Trophoblast cell (in vitro differentiated cells and primary cell): ENCODE results near the gene CDKL2.

ENCODE experiments used
- DNase-seq, 2 donors: peaks; one replicate each; pipeline ENCODE4 v3.0.0-alpha.2; 2016
- H2AFZ ChIP-seq: 2 replicates; pipeline ENCODE4 v1.6.1; 2013; ENCODE audit warnings: low read length, moderate library complexity, mild to moderate bottlenecking; ENCODE audit not compliant: insufficient read depth, poor library complexity
- H2AK5ac ChIP-seq: 2 replicates; pipeline ENCODE4 v1.6.1; 2013; ENCODE audit warnings: mild to moderate bottlenecking, low read length
- H2BK120ac ChIP-seq: 2 replicates; pipeline ENCODE4 v1.6.1; 2013; ENCODE audit warnings: low read length, mild to moderate bottlenecking, moderate library complexity; ENCODE audit not compliant: insufficient read depth, poor library complexity
- H2BK12ac ChIP-seq: 2 replicates; pipeline ENCODE4 v1.6.1; 2013; ENCODE audit warnings: mild to moderate bottlenecking, low read length, moderate library complexity
- H2BK5ac ChIP-seq: 2 replicates; pipeline ENCODE4 v1.6.1; 2013; ENCODE audit warnings: low read length, low read depth, moderate library complexity, mild to moderate bottlenecking; ENCODE audit not compliant: poor library complexity
- H3K14ac ChIP-seq: 2 replicates; pipeline ENCODE4 v1.6.1; 2013; ENCODE audit warnings: mild to moderate bottlenecking, low read length
- H3K18ac ChIP-seq: 2 replicates; pipeline ENCODE4 v1.6.1; 2013; ENCODE audit warnings: mild to moderate bottlenecking, low read length
- H3K23ac ChIP-seq: 2 replicates; pipeline ENCODE4 v1.6.1; 2013; ENCODE audit warnings: low read length
- H3K27ac ChIP-seq: 2 replicates; pipeline ENCODE4 v1.5.1; 2013; ENCODE audit warnings: low read depth, mild to moderate bottlenecking, inconsistent platforms, low read length, moderate library complexity
- H3K27me3 ChIP-seq: 2 replicates; pipeline ENCODE4 v1.6.1; 2013; ENCODE audit warnings: inconsistent platforms, mild to moderate bottlenecking, low read length, moderate library complexity; ENCODE audit not compliant: insufficient read depth
- H3K36me3 ChIP-seq, 2 experiments: 1 replicate in 1 of 2; 2 replicates in 1 of 2; pipeline ENCODE4 v1.6.1; 2013; ENCODE audit warnings: low read length in 2 of 2, mild to moderate bottlenecking in 2 of 2, moderate library complexity in 1 of 2; ENCODE audit not compliant: insufficient read depth in 2 of 2, control insufficient read depth in 1 of 2
- H3K4ac ChIP-seq: 2 replicates; pipeline ENCODE4 v1.6.1; 2013; ENCODE audit warnings: low read depth, mild to moderate bottlenecking, low read length, moderate library complexity
- H3K4me1 ChIP-seq, 2 experiments: 1 replicate in 1 of 2; 2 replicates in 1 of 2; pipeline ENCODE4 v1.6.1; 2013; ENCODE audit warnings: low read length in 2 of 2, mild to moderate bottlenecking in 2 of 2, moderate library complexity in 1 of 2; ENCODE audit not compliant: insufficient read depth in 2 of 2, control insufficient read depth in 1 of 2
- H3K4me2 ChIP-seq: 2 replicates; pipeline ENCODE4 v1.6.1; 2013; ENCODE audit warnings: inconsistent platforms, mild to moderate bottlenecking, low read length, moderate library complexity
- H3K4me3 ChIP-seq: 2 replicates; pipeline ENCODE4 v1.5.1; 2013; ENCODE audit warnings: mild to moderate bottlenecking, low read depth, low read length, inconsistent platforms
- H3K79me1 ChIP-seq: one replicate; pipeline ENCODE4 v1.6.1; 2013; ENCODE audit warnings: low read length
- H3K79me2 ChIP-seq: 2 replicates; pipeline ENCODE4 v1.6.1; 2013; ENCODE audit warnings: low read length, mild to moderate bottlenecking; ENCODE audit not compliant: control insufficient read depth, insufficient read depth, poor library complexity
- H3K9ac ChIP-seq: 2 replicates; pipeline ENCODE4 v1.6.1; 2013; ENCODE audit warnings: mild to moderate bottlenecking, low read length
- H3K9me3 ChIP-seq: 2 replicates; pipeline ENCODE4 v1.6.1; 2013; ENCODE audit warnings: low read depth, mild to moderate bottlenecking, control low read depth, inconsistent platforms, low read length; ENCODE audit not compliant: insufficient read depth
- H4K12ac ChIP-seq: 2 replicates; pipeline ENCODE4 v1.6.1; 2013; ENCODE audit warnings: low read depth, mild to moderate bottlenecking, low read length, moderate library complexity
- H4K8ac ChIP-seq: 2 replicates; pipeline ENCODE4 v1.6.1; 2013; ENCODE audit warnings: low read depth, mild to moderate bottlenecking, low read length, moderate library complexity
- H4K91ac ChIP-seq: one replicate; pipeline ENCODE4 v1.6.1; 2013; ENCODE audit warnings: low read depth, mild to moderate bottlenecking, low read length, moderate library complexity
- WGBS: extraction: QIAGEN DNeasy Blood & Tissue Kit; methylation state at CpG from one replicate; pipeline ENCODE4 v1.1.7; 2013; ENCODE audit warnings: missing lambda C conversion rate; ENCODE audit not compliant: insufficient read length, insufficient coverage; ENCODE audit errors: extremely low coverage; 5-methylcytosine and 5-hydroxymethylcytosine counted together

The CDKL2 gene

GRCh38 chr4:75629239-75629638 is 1.1 kb downstream of the CDKL2 start:
- H3K79me2 ChIP-seq = no peaks in the 10 kb centered on the region
- H3K14ac ChIP-seq = no peak overlapping the region
- H2AFZ ChIP-seq = no peak overlapping the region
- no peak overlapping the region for H3K27ac ChIP-seq
- H4K91ac ChIP-seq = no peak overlapping the region
- no peak overlapping the region for H4K8ac ChIP-seq
- no peak overlapping the region for H3K4ac ChIP-seq
- H3K4me3 ChIP-seq = no peak overlapping the region
- no peak overlapping the region for H2BK5ac ChIP-seq
- H4K12ac ChIP-seq = no peak overlapping the region
- peaks cover 3 to 4% of the 10 kb centered on the region in 2 experiments for H3K4me1 ChIP-seq
- no peaks in the 10 kb centered on the region for H3K79me1 ChIP-seq
- no CpG with 5 or more reads among the region's 2 CpGs for WGBS
- H3K4me2 ChIP-seq = no peak overlapping the region
- no peak overlapping the region for H2BK12ac ChIP-seq
- no peaks in the 10 kb centered on the region for H3K36me3 ChIP-seq
- no peak overlapping the region for H2BK120ac ChIP-seq
- no peak overlapping the region for H2AK5ac ChIP-seq
- no peaks in the 10 kb centered on the region for H3K27me3 ChIP-seq
- no peak for DNase-seq
- no peak overlapping the region for H3K18ac ChIP-seq
- H3K23ac ChIP-seq = no peak overlapping the region
- H3K9me3 ChIP-seq = no peaks in the 10 kb centered on the region
- no peak overlapping the region for H3K9ac ChIP-seq

- no peak overlapping the region for H3K9ac ChIP-seq
- H3K23ac ChIP-seq = no peak overlapping the region
- DNase-seq = no peak
- no peak overlapping the region for H3K4me3 ChIP-seq
- H3K36me3 ChIP-seq = no peaks in the 10 kb centered on the region
- H3K9me3 ChIP-seq = no peaks in the 10 kb centered on the region
- no peak overlapping the region for H2AFZ ChIP-seq
- no peak overlapping the region for H2BK5ac ChIP-seq
- H4K8ac ChIP-seq = no peak overlapping the region
- no peaks in the 10 kb centered on the region for H3K27me3 ChIP-seq
- H2BK12ac ChIP-seq = no peak overlapping the region
- H2BK120ac ChIP-seq = no peak overlapping the region
- no peak overlapping the region for H4K91ac ChIP-seq
- H2AK5ac ChIP-seq = no peak overlapping the region
- no peak overlapping the region for H3K27ac ChIP-seq
- no peaks in the 10 kb centered on the region for H3K4me1 ChIP-seq
- no peaks in the 10 kb centered on the region for H3K79me2 ChIP-seq
- H3K4ac ChIP-seq = no peak overlapping the region
- H3K79me1 ChIP-seq = no peaks in the 10 kb centered on the region
- H3K14ac ChIP-seq = no peak overlapping the region
- no CpG with 5 or more reads among the region's 5 CpGs for WGBS
- no peak overlapping the region for H3K18ac ChIP-seq
- H4K12ac ChIP-seq = no peak overlapping the region
- H3K4me2 ChIP-seq = no peak overlapping the region
Measured at GRCh38 chr4:75623026-75623425, 7.3 kb downstream of the CDKL2 start.

- Histone ChIP-seq H3K4ac (no peak overlapping the region), H3K79me1 (no peaks in the 10 kb centered on the region), H3K4me1 (no peaks in the 10 kb centered on the region), H2BK12ac (no peak overlapping the region), H3K27me3 (no peaks in the 10 kb centered on the region), H4K12ac (no peak overlapping the region), H3K4me3 (no peak overlapping the region), H3K23ac (no peak overlapping the region), H4K91ac (no peak overlapping the region), H3K9me3 (no peaks in the 10 kb centered on the region), H3K9ac (no peak overlapping the region), H3K36me3 (no peaks in the 10 kb centered on the region), H2AK5ac (no peak overlapping the region), H2BK5ac (no peak overlapping the region), H3K27ac (no peak overlapping the region), H2AFZ (no peak overlapping the region), H3K14ac (no peak overlapping the region), H3K4me2 (no peak overlapping the region), H3K79me2 (no peaks in the 10 kb centered on the region), H3K18ac (no peak overlapping the region), H4K8ac (no peak overlapping the region), H2BK120ac (no peak overlapping the region)
- DNase-seq = no peak
Measured at GRCh38 chr4:75621715-75622114, 8.6 kb downstream of the CDKL2 start.

- WGBS = no CpG with 5 or more reads among the region's 1 CpG
- no peak overlapping the region for H3K4me2 ChIP-seq
- no peaks in the 10 kb centered on the region for H3K79me1 ChIP-seq
- DNase-seq = no peak
- no peak overlapping the region for H3K23ac ChIP-seq
- no peak overlapping the region for H3K9ac ChIP-seq
- H3K9me3 ChIP-seq = no peaks in the 10 kb centered on the region
- H4K91ac ChIP-seq = no peak overlapping the region
- H3K4ac ChIP-seq = no peak overlapping the region
- no peak overlapping the region for H2BK12ac ChIP-seq
- no peak overlapping the region for H2BK5ac ChIP-seq
- no peaks in the 10 kb centered on the region for H3K36me3 ChIP-seq
- H2AFZ ChIP-seq = no peak overlapping the region
- no peak overlapping the region for H3K14ac ChIP-seq
- H4K12ac ChIP-seq = no peak overlapping the region
- no peaks in the 10 kb centered on the region for H3K79me2 ChIP-seq
- H3K18ac ChIP-seq = no peak overlapping the region
- no peaks in the 10 kb centered on the region for H3K4me1 ChIP-seq
- H4K8ac ChIP-seq = no peak overlapping the region
- H2AK5ac ChIP-seq = no peak overlapping the region
- H3K27me3 ChIP-seq = no peaks in the 10 kb centered on the region
- H3K27ac ChIP-seq = no peak overlapping the region
- H3K4me3 ChIP-seq = no peak overlapping the region
- no peak overlapping the region for H2BK120ac ChIP-seq
Measured at GRCh38 chr4:75612306-75612705, 18.0 kb downstream of the CDKL2 start.
